Activated CD4-positive, CD25-positive, alpha-beta regulatory T cell (primary cell): ENCODE measurements around the gene ZNRF1.
"Not testable (repeated sequence)": the region's sequence is repeated elsewhere in the genome, so short reads cannot be mapped to it uniquely, and the experiment has no call there.

Experiments
- DNase-seq, 4 experiments: peaks; one replicate each; lab custom pipeline; 2025; lab: John Stamatoyannopoulos, UW

The ZNRF1 gene

DNA sequence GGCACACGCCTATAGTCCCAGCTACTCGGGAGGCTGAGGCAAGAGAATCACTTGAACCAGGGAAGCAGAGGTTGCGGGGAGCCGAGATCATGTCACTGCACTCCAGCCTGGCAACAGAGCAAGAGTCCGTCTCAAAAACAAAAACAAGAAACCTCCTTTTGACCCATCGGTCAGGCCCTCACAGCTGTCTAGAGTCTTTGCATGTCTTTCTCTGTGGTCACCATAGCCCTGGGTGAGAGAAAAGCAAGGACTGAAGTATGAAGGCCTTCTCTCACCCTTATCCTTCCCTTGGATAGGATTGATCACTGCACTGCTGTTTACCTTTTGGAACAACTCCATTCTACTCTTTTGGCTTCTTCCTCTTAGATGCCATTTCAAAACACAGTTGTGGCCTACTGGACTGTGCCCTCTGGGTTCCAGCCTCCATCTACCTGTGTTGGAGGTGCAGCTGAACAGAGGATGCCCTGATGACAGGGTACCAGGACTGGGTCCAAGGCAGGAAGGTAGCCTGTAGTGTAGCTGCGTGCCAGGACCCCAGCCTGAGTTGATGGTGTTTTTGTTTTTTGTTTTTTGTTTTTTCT is 80.6 kb downstream of the ZNRF1 start:
- no peak for DNase-seq

DNA sequence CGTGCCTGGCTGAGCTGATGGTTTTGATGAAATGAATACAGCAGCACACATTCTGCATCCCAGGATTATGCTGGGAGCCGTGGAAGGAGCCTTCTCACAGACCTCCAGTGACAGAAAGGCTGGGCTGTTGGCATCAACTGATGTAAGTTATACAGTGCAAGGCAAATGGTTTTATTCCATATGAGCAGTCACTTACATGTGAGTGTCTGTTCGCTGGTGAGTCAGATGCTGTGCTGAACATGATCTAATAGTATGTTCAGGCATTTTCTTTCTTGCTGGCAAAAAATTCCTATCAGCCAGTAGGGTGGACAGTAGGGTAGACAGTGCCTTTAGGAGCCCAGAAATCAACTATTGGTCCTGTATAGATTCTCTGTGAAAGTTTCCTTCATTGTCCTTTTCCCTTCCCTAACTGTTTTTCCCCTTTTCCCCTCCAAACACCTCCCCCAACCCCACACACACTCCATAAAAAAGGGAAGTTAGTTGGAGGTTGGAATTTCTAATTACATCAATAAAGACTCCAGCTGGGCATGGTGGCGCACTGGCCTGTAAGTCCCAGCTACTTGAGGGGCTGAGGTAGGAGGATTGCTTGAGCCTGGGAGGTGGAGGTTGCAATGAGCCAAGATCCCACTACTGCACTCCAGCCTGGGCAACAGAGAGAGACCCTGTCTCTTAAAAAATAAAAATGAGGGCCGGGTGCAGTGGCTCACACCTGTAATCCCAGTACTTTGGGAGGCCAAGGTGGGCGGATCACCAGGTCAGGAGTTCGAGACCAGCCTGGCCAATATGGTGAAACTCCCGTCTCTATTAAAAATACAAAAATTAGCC is 81.6 kb downstream of the ZNRF1 start:
- DNase-seq, result no peak

DNA sequence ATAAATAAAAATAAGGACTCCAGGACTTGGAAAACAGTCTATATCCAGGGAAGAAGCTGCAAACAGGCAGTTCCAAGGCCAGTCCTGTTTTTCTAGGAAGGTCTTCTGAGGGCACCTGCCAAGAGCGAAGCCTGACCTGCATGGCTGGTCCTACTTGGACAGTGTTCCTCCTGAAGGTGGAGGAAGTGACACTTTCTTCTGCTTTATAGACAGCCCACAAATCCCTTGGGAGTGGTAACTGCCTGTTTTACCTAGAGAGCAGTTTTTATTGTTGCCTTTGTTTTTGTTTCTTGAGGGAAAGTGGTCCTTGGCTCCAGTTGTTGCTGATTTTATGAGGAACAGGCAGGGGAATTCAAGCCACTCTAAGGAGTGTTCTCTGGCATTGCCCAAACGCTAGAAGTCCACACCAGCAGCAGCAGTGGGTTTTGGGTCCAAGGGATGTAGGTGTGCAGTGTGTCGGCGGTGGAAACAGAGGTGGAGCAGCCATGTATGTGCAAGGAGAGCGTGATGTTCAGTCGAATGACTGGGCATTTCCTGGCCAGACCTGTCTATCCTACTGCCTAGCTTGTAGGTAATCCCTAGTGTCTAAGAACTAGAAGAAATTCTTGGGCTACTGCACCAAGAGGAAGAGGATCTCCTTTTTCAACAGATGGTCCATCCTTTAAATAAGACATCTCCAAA is 82.5 kb downstream of the ZNRF1 start:
- no peak for DNase-seq

DNA sequence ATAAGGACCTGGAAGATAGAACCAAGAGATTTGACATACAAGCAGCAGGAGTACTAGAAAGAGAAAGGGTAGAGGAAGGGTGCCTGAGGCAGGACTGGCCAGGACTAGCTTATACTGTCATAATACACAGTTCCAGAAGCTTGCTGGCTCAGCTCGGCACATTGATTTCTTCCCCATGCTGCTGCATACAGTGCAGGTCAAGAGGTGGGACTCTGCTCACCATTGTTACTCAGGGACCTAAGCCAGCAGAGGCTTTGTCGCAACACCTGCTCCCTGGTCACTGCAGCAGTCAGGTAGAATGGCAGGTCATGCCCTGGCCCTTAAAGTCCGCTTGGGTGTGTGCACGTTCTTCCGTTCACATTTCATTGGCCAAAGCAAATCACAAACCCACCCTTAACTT is 85.0 kb downstream of the ZNRF1 start:
- no peak for DNase-seq

DNA sequence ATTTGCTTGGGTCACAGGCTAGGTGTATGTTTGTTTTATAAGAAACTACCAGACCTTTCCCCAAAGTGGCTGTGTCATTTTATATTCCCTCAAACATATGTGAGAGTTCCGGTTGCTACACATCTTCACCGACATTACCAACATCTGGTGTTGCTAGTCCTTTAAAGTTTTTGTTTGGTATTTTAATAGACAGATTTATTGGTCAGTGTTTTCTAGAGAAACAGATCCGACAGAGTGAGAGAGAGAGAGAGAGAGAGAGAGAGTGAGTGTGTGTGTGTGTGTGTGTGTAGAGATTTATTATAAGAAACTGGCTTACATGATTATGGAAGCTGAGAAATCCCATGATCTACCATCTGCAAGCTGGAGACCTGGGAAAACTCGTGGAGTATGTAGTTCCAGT is 86.7 kb downstream of the ZNRF1 start:
- DNase-seq, result no peak

DNA sequence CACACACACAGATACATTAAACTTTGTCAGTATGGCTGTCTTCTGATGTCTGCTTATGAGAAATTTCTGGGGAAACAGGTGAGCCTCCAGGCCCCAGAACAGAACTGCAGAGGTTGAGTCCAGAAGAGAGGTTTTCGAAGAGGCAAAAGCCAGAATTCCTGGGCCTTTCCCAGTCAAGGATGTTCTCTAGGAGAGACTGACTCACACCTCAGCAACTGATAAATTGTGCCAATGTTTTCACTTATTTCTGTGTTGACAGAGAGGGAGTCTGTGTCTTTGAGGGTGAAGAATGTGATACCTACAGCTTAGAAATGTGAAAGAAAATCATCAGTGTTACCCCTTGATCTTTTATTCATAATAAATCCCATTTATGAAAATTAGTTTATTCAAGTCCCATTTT is 87.5 kb downstream of the ZNRF1 start:
- no peak for DNase-seq

DNA sequence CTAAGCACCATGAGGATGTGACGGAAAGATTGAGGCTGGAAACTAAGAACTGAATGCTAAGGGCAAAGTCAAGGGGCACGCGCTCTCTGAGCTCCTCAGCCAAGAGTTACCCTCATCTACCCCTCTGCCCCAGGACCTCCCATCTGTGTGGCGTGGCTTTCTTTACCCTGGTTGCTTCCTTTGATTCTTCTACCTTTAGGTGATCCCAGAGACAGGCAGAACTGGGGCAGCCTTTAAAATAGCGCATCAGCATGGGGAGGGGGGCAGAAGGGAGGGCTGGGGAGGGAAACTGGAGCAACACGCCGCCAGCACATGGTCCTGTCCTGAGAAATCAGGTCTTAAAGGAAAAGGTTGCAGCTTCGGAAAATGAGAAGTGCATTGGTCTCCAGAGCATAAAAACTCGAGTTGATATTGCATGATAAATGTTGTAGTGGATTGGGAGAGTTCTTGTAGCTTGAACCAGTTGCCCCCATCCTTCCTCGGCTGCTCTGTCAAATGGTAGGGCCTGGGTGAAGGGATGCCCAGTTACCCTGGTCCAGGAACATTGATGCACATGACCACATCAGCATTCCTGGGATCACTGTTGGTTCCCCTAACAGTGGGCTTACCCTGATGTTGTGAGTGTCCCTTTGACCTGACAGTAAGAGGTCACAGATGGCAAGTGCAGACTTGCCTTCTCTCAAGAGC is 88.0 kb downstream of the ZNRF1 start:
- DNase-seq, result no peak

DNA sequence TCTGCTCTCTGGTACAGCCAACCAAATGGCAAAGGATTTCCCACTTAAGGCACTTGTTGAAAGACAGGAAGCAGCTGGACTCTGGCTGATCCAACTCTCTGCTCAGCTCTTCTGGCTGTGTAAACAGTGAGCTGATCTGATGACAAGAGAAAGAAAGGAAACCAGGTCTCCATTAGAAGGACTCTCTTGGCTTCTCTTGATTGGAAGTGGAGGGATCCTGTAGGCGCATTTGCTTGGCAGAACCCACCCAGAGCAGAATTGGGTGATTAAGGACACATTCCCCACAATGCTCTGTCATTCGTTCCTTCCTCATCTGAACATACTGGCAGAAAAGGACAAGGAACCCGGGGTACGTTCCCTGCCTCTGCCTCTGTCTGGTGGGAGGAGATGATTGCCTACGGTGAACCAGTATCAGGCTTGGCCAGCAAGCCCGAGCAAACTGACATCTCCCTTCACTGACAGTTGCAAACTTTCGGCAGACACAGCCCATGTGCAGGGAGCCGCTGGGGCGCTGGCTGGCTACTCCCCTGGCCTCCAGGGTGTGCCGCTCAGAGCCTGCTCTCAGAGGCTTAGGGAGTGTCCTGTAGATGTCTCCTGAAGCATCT is 88.7 kb downstream of the ZNRF1 start:
- DNase-seq, result no peak

DNA sequence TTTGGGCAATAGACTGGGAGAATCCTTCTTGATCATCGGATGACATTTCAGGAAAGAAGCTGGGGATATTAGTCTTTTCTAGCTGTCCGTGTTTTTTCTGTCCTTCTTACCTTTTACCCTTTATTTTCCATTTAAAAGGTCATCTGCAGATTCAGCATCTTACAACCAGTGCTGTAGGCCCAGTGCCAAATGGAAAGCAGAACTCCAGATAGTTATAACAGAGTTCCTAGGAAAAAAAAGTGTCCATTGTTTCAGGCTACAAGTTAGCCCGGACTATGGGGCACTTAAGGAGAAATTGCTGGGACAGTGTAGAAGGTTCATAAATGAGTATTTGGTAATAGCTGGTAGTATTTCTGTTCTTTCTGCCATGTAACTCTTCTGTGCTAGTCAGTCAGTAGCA is 89.4 kb downstream of the ZNRF1 start:
- DNase-seq, result no peak

DNA sequence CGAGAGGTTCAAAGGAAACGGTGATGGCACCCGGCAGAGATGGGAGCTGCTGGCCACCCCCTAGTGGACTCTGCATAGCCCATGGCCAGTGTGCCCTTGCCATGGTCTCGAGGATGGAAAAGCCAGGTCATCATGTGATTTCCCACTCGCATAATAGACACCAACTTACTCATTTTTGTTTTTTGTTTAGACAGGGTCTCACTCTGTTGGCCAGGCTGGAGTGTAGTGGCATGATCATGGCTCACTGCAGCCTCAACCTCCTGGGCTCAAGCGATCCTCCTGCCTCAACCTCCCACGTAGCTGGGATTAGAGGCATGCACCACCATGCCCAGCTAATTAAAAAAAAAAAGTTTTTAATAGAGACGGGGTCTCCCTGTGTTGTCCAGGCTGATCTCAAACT is 90.1 kb downstream of the ZNRF1 start:
- no peak for DNase-seq

DNA sequence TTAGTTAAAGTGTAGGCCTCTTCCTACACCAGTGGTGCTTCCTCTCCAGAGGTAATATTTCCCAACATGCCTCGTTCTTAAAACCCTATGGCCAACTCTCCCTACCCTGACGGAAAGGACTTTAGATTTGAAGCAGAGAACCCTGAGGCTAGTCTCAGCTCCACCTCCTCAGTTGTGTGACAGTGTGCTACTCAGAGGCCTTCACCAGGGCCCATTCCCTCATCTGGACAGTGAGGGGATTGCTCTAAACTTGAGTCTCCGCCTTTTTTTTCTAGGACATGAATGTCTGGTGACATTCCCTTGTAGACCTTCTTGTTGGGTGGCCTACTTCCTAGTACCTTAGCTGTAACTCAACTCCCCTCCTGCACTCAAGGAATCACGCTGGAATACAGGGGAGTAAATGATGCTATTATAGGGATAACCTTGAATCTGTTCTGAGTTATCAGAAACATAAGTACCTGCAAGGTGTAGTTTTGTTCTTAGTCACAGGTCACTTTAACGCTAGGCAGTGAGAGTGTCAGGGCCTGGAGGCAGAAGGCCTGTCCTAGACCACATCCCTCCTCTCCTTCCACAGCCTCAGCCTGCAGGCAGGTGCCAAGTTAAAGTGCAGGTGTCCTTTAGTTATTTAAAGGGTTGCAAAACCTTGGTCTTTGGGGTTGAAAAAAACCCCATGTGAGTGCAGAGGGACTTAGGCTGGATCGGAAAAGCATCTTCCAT is 90.8 kb downstream of the ZNRF1 start:
- no peak for DNase-seq

DNA sequence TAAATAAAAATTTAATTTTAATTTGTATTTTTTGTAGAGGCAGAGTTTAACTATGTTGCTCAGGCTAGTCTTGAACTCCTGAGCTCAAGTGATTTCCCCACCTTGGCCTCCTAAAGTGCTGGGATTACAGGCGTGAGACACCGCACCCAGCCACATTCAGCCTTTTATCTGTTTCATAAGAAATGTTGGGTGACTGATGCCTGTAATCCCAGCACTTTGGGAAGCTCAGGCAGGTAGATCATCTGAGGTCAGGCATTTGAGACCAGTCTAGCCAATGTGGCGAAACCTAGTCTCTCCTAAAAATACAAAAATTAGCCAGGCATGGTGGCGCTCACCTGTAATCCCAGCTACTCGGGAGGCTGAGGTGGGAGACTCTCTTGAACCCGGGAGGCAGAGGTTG is 92.1 kb downstream of the ZNRF1 start:
- DNase-seq, result not testable (repeated sequence)

DNA sequence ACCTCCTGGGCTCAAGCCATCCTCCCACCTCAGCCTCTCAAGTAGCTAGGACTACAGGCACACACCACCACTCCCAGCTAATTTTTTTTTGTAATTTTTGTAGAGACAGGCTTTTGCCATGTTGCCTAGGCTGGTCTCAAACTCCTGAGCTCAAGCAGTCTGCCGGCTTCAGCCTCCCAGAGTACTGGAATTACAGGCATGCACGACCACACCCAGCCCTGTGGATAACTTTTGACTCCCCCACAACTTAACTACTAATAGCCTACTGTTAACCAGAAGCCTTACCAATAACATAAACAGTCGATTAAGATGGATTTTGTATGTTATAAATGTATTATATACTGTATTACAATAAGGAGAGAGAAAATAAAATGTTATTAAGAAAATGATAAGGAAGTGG is 92.8 kb downstream of the ZNRF1 start:
- DNase-seq, result not testable (repeated sequence)

DNA sequence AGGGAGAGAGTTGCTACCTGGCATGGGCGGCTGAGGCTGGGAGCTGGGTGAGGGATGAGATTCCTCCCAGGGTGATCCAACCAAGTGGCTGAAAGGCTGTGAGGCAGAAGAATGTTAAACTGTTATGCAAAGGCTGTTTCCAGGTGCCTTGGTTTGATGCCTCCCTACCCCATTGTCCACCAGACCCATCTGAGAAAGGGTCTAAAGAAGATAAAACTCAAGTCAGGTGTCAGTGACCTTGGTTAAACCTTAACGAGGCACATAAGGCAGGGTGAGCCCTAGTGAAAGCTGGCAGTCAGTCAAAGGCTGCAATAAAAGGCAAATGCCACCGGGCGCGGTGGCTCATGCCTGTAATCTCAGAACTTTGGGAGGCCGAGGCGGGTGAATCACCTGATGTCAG is 94.0 kb downstream of the ZNRF1 start:
- no peak for DNase-seq

DNA sequence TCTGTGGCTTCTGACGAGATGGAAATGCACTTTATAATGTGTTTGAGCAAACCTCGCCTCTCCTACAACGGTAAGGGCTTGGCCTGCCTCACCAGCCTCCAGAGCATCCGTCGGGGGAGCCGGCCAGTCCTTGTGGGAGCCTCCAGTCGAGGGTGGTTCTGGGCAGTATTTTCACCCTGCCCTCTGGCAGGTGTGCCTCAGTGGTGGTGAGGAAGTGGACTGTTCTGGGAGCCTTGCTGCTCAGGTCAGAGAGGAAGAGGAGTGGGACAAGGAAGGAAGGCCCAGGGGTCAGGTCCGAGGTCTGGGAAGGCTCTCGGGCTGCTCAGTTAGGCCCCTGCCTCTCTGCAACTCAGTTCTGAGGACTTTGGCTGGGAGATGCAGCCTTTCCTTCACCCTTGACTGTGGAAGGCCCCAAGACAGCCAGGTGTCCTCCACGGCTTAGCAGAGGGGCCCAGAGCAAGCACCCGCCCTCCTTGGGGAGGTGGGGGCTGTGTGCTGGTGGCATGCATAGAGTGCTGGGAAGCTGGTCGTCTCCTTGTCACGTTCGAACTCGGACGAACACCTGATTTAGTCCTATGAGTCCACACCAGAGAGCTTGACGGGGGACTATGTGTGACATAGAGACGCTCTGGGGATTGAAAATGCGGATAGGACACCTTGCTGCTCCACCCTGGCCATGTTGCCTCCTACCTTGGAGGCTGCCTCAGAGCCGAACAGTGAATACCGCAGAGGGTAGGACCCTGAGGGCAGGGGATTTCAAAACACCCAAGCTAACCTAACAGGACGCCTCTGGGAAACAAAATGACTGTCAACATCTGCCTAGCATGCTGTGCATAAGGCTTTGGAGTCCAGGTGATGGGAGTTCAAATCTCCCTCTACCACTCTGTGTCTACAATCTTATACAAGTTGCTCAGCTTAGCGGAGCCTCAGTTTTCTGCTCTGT is 95.0 kb downstream of the ZNRF1 start:
- no peak for DNase-seq

DNA sequence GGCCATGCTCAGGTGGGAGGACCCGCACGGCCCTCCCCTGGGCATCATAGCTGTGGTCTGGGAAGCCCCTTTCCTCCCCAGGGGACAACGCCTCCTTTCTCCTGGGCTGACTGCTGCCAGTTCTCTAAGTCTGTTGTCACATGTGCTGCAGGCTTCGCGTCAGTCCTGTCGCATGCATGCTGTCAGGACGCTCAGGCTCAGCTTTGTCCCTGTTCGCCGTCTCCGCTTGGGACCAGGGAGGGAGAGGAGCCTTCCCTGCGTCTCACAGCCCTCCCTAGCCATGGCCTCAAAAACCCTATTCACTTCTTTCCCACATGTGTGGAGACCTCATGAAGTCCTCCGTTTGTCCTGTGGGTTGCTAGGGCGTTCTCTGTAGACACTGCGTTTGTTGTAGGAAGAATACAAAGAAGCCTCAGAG is 96.4 kb downstream of the ZNRF1 start:
- DNase-seq, result no peak

DNA sequence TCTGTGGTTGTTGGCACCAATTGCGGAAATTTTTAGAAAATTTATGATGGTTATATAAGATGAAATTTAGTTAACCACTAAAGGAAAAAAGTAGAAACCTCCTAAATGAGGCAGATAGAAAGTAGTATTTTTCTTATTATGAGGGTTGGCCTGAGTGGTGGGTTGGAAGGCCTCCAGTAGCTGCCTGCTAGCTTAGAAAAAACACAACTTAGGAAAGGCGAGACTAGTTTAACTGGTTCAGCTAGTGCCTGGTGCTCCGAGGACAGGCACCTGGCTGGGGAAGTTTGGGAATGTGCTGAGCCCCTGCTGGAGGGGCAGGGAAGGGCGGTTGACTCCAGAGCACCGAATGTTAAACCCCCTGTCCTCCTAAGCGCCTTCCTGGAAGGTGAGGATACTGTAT is 97.8 kb downstream of the ZNRF1 start:
- no peak for DNase-seq

DNA sequence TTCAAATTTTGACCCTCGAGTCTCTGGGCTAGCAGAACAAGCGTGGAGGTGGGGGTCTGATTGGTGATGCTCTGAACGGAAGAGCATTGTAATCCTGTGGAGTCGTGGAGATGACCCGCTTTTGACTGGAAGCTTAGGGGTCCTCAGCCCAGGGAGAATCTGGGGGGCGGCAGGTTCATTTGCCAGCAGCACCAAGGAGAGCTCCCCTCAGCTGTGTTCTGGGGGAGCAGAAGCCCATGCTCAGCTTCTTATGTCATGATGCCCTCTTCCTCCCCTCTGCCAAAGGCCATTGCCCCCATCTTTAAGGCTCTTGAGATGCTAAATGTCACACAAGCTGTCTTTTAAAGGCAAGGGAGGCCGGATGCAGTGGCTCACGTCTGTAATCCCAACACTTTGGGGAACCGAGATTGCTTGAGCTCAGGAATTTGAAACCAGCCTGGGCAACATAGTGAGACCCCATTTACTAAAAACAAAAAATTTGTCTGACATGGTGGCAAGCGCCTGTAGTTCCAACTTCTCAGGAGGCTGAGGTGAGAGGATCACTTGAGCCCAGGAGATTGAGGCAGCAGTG is 98.5 kb downstream of the ZNRF1 start:
- DNase-seq, result no peak

DNA sequence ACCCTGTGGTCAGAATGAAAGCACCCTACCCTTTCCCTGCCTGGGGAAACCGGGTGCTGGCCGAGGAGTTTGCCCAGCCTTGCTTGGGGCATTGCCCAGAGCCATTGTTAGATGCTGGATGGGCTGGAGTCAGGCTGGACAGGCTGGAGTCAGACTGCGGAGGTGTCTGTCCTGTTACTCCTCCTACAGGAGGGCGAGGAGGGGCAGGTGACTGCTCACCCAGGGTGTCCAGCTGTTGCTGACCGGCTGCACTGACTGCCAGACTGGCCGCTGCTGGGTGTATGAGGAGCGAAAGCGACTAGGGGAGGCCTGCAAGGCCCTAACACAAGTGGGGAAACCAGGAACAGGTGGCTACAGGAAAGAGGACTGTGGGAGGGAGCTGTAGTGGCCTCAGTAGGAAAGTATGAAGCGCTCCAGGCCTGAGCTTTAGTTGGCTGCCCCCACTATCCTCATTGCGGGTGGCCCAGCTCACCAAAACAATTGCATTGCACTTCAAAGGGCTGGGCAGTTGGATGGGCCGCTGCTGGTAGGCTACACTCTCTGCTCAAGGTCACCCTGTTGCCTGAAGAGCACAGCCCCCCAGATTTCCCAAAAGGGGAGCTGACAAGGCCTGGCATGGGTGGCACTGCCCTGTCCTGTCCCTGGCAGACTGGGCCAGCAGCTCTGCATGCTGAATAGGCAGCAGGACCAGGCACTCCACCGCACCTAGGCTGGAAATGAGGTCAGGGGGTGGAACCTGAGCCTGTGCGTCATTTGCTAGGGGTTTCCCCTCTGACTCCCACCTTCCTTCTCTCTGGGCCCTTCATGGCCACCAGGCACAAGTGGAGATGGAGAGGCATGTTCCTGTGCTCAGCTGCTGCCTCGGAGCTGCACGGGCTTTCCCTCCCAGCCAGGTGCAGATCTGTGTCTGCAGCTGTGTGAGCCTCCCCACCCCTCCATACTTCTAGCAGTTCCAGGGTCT is 99.4 kb downstream of the ZNRF1 start:
- DNase-seq, result peak; percentile 19 to 50 (median 38)
